H9 (cell line): ENCODE data around the gene FBXL15. TPM values are rescaled to one million over a fixed set of nuclear protein-coding genes. Genes with fewer than 3 reads are reported as not detected.

Source experiments
- DNase-seq: peaks from one replicate; pipeline ENCODE4 v3.0.0-alpha.2; 2017
- H2AFZ ChIP-seq: one replicate; pipeline ENCODE4 v1.6.1; 2013; ENCODE audit warnings: mild to moderate bottlenecking, low read length, control low read depth, moderate library complexity
- H2AK5ac ChIP-seq: 2 replicates; pipeline ENCODE4 v1.6.1; 2013; ENCODE audit warnings: low read length, control low read depth, mixed read lengths; ENCODE audit not compliant: insufficient read length
- H2BK120ac ChIP-seq: one replicate; pipeline ENCODE4 v1.6.1; 2013; ENCODE audit warnings: low read depth, mild to moderate bottlenecking, low read length, control low read depth, inconsistent platforms; ENCODE audit not compliant: poor library complexity, severe bottlenecking
- H2BK12ac ChIP-seq: 2 replicates; pipeline ENCODE4 v1.6.1; 2013; ENCODE audit warnings: low read length, control low read depth, mixed read lengths, low read depth; ENCODE audit not compliant: insufficient read length
- H2BK15ac ChIP-seq: 2 replicates; pipeline ENCODE4 v1.6.1; 2013; ENCODE audit warnings: low read depth, low read length, control low read depth
- H2BK20ac ChIP-seq: one replicate; pipeline ENCODE4 v1.6.1; 2013; ENCODE audit warnings: low read depth, mild to moderate bottlenecking, low read length, control low read depth, inconsistent platforms; ENCODE audit not compliant: poor library complexity, severe bottlenecking
- H2BK5ac ChIP-seq: 2 replicates; pipeline ENCODE4 v1.6.1; 2013; ENCODE audit warnings: low read length, control low read depth, mixed read lengths; ENCODE audit not compliant: insufficient read length
- H3K14ac ChIP-seq: 2 replicates; pipeline ENCODE4 v1.6.1; 2013; ENCODE audit warnings: low read length, control low read depth; ENCODE audit not compliant: insufficient read depth
- H3K18ac ChIP-seq: 2 replicates; pipeline ENCODE4 v1.6.1; 2013; ENCODE audit warnings: low read depth, mild to moderate bottlenecking, mixed read lengths, low read length, control low read depth; ENCODE audit not compliant: insufficient read length
- H3K23ac ChIP-seq: 2 replicates; pipeline ENCODE4 v1.6.1; 2013; ENCODE audit warnings: low read length, control low read depth, mixed read lengths, low read depth; ENCODE audit not compliant: insufficient read length
- H3K23me2 ChIP-seq: 2 replicates; pipeline ENCODE4 v1.6.1; 2013; ENCODE audit warnings: low read depth, mild to moderate bottlenecking, mixed read lengths, low read length, control low read depth; ENCODE audit not compliant: insufficient read length, poor library complexity, severe bottlenecking
- H3K27ac ChIP-seq: 2 replicates; pipeline ENCODE4 v1.5.1; 2013; ENCODE audit warnings: low read length, control low read depth, mixed read lengths, low read depth; ENCODE audit not compliant: insufficient read length
- H3K27me3 ChIP-seq: 2 replicates; pipeline ENCODE4 v1.6.1; 2013; ENCODE audit warnings: low read length, control low read depth, inconsistent platforms; ENCODE audit not compliant: insufficient read depth
- H3K4ac ChIP-seq: 2 replicates; pipeline ENCODE4 v1.6.1; 2013; ENCODE audit warnings: low read depth, mild to moderate bottlenecking, control low read depth, inconsistent platforms, low read length, moderate library complexity
- H3K4me1 ChIP-seq: 2 replicates; pipeline ENCODE4 v1.6.1; 2013; ENCODE audit warnings: low read length, control low read depth, inconsistent platforms; ENCODE audit not compliant: insufficient read depth
- H3K4me2 ChIP-seq: 2 replicates; pipeline ENCODE4 v1.6.1; 2013; ENCODE audit warnings: low read length, control low read depth, mixed read lengths; ENCODE audit not compliant: insufficient read length, insufficient read depth
- H3K56ac ChIP-seq: 2 replicates; pipeline ENCODE4 v1.6.1; 2013; ENCODE audit warnings: low read depth, mild to moderate bottlenecking, mixed read lengths, low read length, control low read depth; ENCODE audit not compliant: insufficient read length
- H3K79me1 ChIP-seq: 2 replicates; pipeline ENCODE4 v1.6.1; 2013; ENCODE audit warnings: low read depth, mild to moderate bottlenecking, moderate library complexity, low read length, control low read depth, inconsistent platforms; ENCODE audit not compliant: insufficient read depth, poor library complexity, severe bottlenecking
- H3K79me2 ChIP-seq: 2 replicates; pipeline ENCODE4 v1.6.1; 2013; ENCODE audit warnings: low read length, control low read depth, inconsistent platforms; ENCODE audit not compliant: insufficient read depth
- H3K9ac ChIP-seq: 2 replicates; pipeline ENCODE4 v1.6.1; 2013; ENCODE audit warnings: low read length, control low read depth, mixed read lengths; ENCODE audit not compliant: insufficient read length; ENCODE audit errors: extremely low read depth
- H3K9me3 ChIP-seq: one replicate; pipeline ENCODE4 v1.6.1; 2013; ENCODE audit warnings: low read depth, low read length, inconsistent platforms; ENCODE audit not compliant: control insufficient read depth
- H3T11ph ChIP-seq: one replicate; pipeline ENCODE4 v1.6.1; 2013; ENCODE audit warnings: mild to moderate bottlenecking, low read length, control low read depth, inconsistent platforms
- H4K20me1 ChIP-seq: one replicate; pipeline ENCODE4 v1.6.1; 2013; ENCODE audit not compliant: control insufficient read depth, insufficient read length, insufficient read depth
- H4K5ac ChIP-seq: 2 replicates; pipeline ENCODE4 v1.6.1; 2013; ENCODE audit warnings: low read depth, mild to moderate bottlenecking, mixed read lengths, low read length, control low read depth; ENCODE audit not compliant: insufficient read length
- H4K8ac ChIP-seq: replicated peaks from 2 replicates; pipeline ENCODE4 v1.6.1; 2013; ENCODE audit warnings: low read length, control low read depth, mixed read lengths, low read depth; ENCODE audit not compliant: insufficient read length
- H4K91ac ChIP-seq: 2 replicates; pipeline ENCODE4 v1.6.1; 2013; ENCODE audit warnings: low read depth, mild to moderate bottlenecking, moderate library complexity, mixed read lengths, low read length, control low read depth; ENCODE audit not compliant: insufficient read length
- H3K27ac Mint-ChIP-seq, 3 experiments: 2 replicates in 2 of 3; 3 replicates in 1 of 3; pipeline ENCODE4 v1.8.0; 2020 to 2021; ENCODE audit warnings: mixed read lengths in 3 of 3, mild to moderate bottlenecking in 1 of 3, moderate library complexity in 1 of 3
- H3K27me3 Mint-ChIP-seq: 2 replicates; pipeline ENCODE4 v1.8.0; 2021; ENCODE audit warnings: low read depth, mild to moderate bottlenecking, moderate library complexity, mixed read lengths
- H3K36me3 Mint-ChIP-seq, 3 experiments: 2 replicates in 2 of 3; 3 replicates in 1 of 3; pipeline ENCODE4 v1.8.0; 2020 to 2021; ENCODE audit warnings: low read depth in 3 of 3, mixed read lengths in 3 of 3; ENCODE audit not compliant: insufficient read depth in 1 of 3
- H3K4me1 Mint-ChIP-seq, 2 experiments: 2 replicates each; pipeline ENCODE4 v1.8.0; 2020; ENCODE audit warnings: mixed read lengths in 2 of 2
- H3K4me3 Mint-ChIP-seq, 2 experiments: 2 replicates in 1 of 2; 3 replicates in 1 of 2; pipeline ENCODE4 v1.8.0; 2020 to 2021; ENCODE audit warnings: mild to moderate bottlenecking in 2 of 2, mixed read lengths in 2 of 2, moderate library complexity in 1 of 2
- H3K9me3 Mint-ChIP-seq, 2 experiments: 2 replicates in 1 of 2; 3 replicates in 1 of 2; pipeline ENCODE4 v1.8.0; 2020; ENCODE audit warnings: mild to moderate bottlenecking in 2 of 2, mixed read lengths in 2 of 2, moderate library complexity in 1 of 2
- WGBS: extraction: QIAGEN DNeasy Blood & Tissue Kit; methylation state at CpG from one replicate; pipeline ENCODE4 v1.1.7; 2013; ENCODE audit warnings: missing lambda C conversion rate, low lambda C conversion rate, mixed read lengths; ENCODE audit not compliant: insufficient read length; ENCODE audit errors: extremely low coverage; 5-methylcytosine and 5-hydroxymethylcytosine counted together
- total RNA-seq: library from RNA; stranded (reverse); gene quantifications from 2 replicates; pipeline ENCODE4 v1.2.1, GENCODE V29; 2021
- TF ChIP-seq, protein P1 (sequence below): fragments of 200-600 bp; sonication (generic); conservative IDR thresholded peaks from 3 replicates; pipeline ENCODE4 v1.8.0; 2021; ENCODE audit warnings: antibody characterized with exemption, mild to moderate bottlenecking

FBXL15 gene
- total RNA-seq, 1 experiment from 2014 or later = 9.1 TPM

DNA sequence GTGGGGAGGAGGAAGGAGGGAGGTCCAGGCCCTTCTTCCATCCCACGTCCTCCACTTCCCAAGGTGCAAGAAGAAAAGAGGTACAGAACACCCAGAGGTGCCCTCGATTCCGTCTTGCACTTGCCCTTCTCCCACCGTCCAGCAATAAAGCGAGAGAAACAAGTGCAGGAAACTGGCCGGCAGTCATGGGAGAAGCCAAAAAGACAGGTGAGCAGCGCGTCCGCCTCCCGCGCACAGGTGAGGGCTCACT lies 29.4 kb downstream of the FBXL15 start:
- Histone ChIP-seq H3K79me1 (peaks cover 3% of the 10 kb centered on the region), H3K9ac (peak overlapping the region; percentile 78), H3K18ac (no peak overlapping the region), H4K91ac (no peak overlapping the region), H3K27ac (no peak overlapping the region), H3K79me2 (peaks cover 3% of the 10 kb centered on the region; the same call in 1 of the 2 replicates), H2BK15ac (no peak overlapping the region), H2BK120ac (no peak overlapping the region), H3K27me3 (0 out of 2 replicates have a peak, but pooled peaks cover 2% of the 10 kb centered on the region), H3T11ph (no peak overlapping the region), H2BK5ac (no peak overlapping the region), H2AK5ac (no peak overlapping the region), H4K20me1 (no peaks in the 10 kb centered on the region), H3K4me2 (peak overlapping the region; percentile 92), H4K5ac (no peak overlapping the region), H2BK20ac (no peak overlapping the region), H3K23ac (no peak overlapping the region), H3K56ac (no peak overlapping the region), H2AFZ (no peak overlapping the region), H3K23me2 (peaks cover 11% of the 10 kb centered on the region), H3K14ac (no peak overlapping the region), H3K9me3 (no peaks in the 10 kb centered on the region), H3K4me1 (peaks cover 7% of the 10 kb centered on the region; the same call in 1 of the 2 replicates), H2BK12ac (no peak overlapping the region), H3K4ac (no peak overlapping the region; the same call in 1 of the 2 replicates), H4K8ac (no peak overlapping the region)
- Mint-ChIP-seq H3K4me3 (peak overlapping the region; percentile 84 to 97), H3K27me3 (peaks cover 3% of the 10 kb centered on the region; the same call in 1 of the 2 replicates), H3K36me3 (peaks cover 4 to 8% (median 4%) of the 10 kb centered on the region in 3 experiments), H3K9me3 (no peaks in the 10 kb centered on the region; a peak in 2 of 5 replicates), H3K27ac (peak overlapping the region; percentile 78 to 96 (median 94)), H3K4me1 (peaks cover 33 to 43% of the 10 kb centered on the region in 2 experiments)
- no CpG with 5 or more reads among the region's 11 CpGs for WGBS
- DNase-seq = no peak
- TF ChIP-seq, protein P1, sequence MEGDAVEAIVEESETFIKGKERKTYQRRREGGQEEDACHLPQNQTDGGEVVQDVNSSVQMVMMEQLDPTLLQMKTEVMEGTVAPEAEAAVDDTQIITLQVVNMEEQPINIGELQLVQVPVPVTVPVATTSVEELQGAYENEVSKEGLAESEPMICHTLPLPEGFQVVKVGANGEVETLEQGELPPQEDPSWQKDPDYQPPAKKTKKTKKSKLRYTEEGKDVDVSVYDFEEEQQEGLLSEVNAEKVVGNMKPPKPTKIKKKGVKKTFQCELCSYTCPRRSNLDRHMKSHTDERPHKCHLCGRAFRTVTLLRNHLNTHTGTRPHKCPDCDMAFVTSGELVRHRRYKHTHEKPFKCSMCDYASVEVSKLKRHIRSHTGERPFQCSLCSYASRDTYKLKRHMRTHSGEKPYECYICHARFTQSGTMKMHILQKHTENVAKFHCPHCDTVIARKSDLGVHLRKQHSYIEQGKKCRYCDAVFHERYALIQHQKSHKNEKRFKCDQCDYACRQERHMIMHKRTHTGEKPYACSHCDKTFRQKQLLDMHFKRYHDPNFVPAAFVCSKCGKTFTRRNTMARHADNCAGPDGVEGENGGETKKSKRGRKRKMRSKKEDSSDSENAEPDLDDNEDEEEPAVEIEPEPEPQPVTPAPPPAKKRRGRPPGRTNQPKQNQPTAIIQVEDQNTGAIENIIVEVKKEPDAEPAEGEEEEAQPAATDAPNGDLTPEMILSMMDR = no peak
